ENCODE results near the gene COL26A1.
"Not testable (repeated sequence)": the region's sequence is repeated elsewhere in the genome, so short reads cannot be mapped to it uniquely, and the experiment has no call there.

The COL26A1 gene

GRCh38 chr7:101402835-101403234 lies 40.2 kb downstream of the COL26A1 start:
- no peak for DNase-seq

- DNase-seq = no peak
Observed at GRCh38 chr7:101405474-101406067, 42.9 kb downstream of the COL26A1 start.

- DNase-seq = peak; percentile 26
Observed at GRCh38 chr7:101410743-101411507, 48.2 kb downstream of the COL26A1 start.

GRCh38 chr7:101411508-101411874 lies 48.8 kb downstream of the COL26A1 start:
- no peak for DNase-seq

GRCh38 chr7:101412976-101413375 lies 50.3 kb downstream of the COL26A1 start:
- DNase-seq = no peak

GRCh38 chr7:101418694-101419093 lies 56.0 kb downstream of the COL26A1 start:
- DNase-seq = no peak

- DNase-seq = no peak
Observed at GRCh38 chr7:101419831-101420230, 57.2 kb downstream of the COL26A1 start.

GRCh38 chr7:101420436-101420835 lies 57.8 kb downstream of the COL26A1 start:
- no peak for DNase-seq

- no peak for DNase-seq
Observed at GRCh38 chr7:101422356-101423195, 59.9 kb downstream of the COL26A1 start.

GRCh38 chr7:101426303-101427011 lies 63.8 kb downstream of the COL26A1 start:
- no peak for DNase-seq

- DNase-seq = no peak
Observed at GRCh38 chr7:101428093-101428866, 65.6 kb downstream of the COL26A1 start.

GRCh38 chr7:101432316-101432715 lies 69.6 kb downstream of the COL26A1 start:
- no peak for DNase-seq

- no peak for DNase-seq
Observed at GRCh38 chr7:101433688-101434087, 71.0 kb downstream of the COL26A1 start.

GRCh38 chr7:101434155-101434554 lies 71.5 kb downstream of the COL26A1 start:
- not testable (repeated sequence) for DNase-seq

GRCh38 chr7:101435461-101436220 lies 73.0 kb downstream of the COL26A1 start:
- DNase-seq = no peak

GRCh38 chr7:101436221-101436735 lies 73.6 kb downstream of the COL26A1 start:
- DNase-seq = no peak

GRCh38 chr7:101436857-101437576 lies 74.3 kb downstream of the COL26A1 start:
- no peak for DNase-seq

GRCh38 chr7:101441890-101442289 lies 79.2 kb downstream of the COL26A1 start:
- no peak for DNase-seq

GRCh38 chr7:101442426-101443070 lies 79.9 kb downstream of the COL26A1 start:
- no peak for DNase-seq

- DNase-seq = no peak
Observed at GRCh38 chr7:101450064-101450463, 87.4 kb downstream of the COL26A1 start.
